HCT116 (cell line): ENCODE measurements around the gene KCNK10. TPM values are rescaled to one million over a fixed set of nuclear protein-coding genes. Genes with fewer than 3 reads are reported as not detected.
A peak's percentile ranks its signal among the peaks of the same experiment; 100 is the strongest.

Source experiments
- ATAC-seq: fragments of 200-7000 bp; cut with Tn5 transposase; 2 replicates; pipeline ENCODE4 v1.9.1; 2020; ENCODE audit warnings: mild to moderate bottlenecking, moderate library complexity
- BruUV-seq: library from RNA; stranded (reverse); fragments of 400-500 nt; replicated peaks from 2 replicates; lab custom pipeline; 2021; lab: Mats Ljungman, UMichigan
- CTCF ChIA-PET: fragments of 300-600 bp; sonication (Branson Sonifier 250); formaldehyde crosslinking; loops from one replicate; lab custom pipeline; 2021; ENCODE audit warnings: antibody characterized with exemption; lab: Charles Lee
- POLR2A ChIA-PET: fragments of 300-600, 350-600 bp; sonication (Branson Sonifier 250); formaldehyde crosslinking; loops from one replicate; lab custom pipeline; 2021; ENCODE audit warnings: antibody characterized with exemption; lab: Charles Lee
- RAD21 ChIA-PET, 2 experiments: fragments of 300-600 bp; sonication (Branson Sonifier 250); formaldehyde crosslinking; loops; one replicate each; lab custom pipeline; 2023; ENCODE audit warnings: low total read pairs in 2 of 2; ENCODE audit not compliant: uncharacterized antibody in 2 of 2, unreplicated experiment in 2 of 2, low non-redundant PET in 1 of 2; lab: Charles Lee
- DNase-seq: peaks from one replicate; pipeline ENCODE4 v3.0.0-alpha.2; 2010; ENCODE audit warnings: low read depth, low spot score
- H2AFZ ChIP-seq: fragments of 200-600 bp; shearing (Covaris generic), sonication (generic); 2 replicates; pipeline ENCODE4 v1.6.1; 2017; ENCODE audit warnings: low read depth, mixed run types, mixed read lengths, antibody characterized with exemption, low read length; ENCODE audit not compliant: poor library complexity, severe bottlenecking
- H3K27ac ChIP-seq: 2 replicates; pipeline ENCODE4 v1.5.1; 2012; ENCODE audit warnings: low read depth, low read length
- H3K27me3 ChIP-seq: fragments of 200-600 bp; sonication (generic); 2 replicates; pipeline ENCODE4 v1.6.1; 2016; ENCODE audit warnings: mixed run types, low read length, mixed read lengths; ENCODE audit not compliant: insufficient read depth
- H3K36me3 ChIP-seq, 2 experiments: fragments of 200-500 bp in 1 of 2; fragments of 200-600 bp in 1 of 2; sonication (Bioruptor generic) in 1 of 2; sonication (generic) in 1 of 2; 2 replicates each; pipeline versions ENCODE4 v1.5.1 to v1.6.1; 2014 to 2016; ENCODE audit warnings: low read length in 2 of 2, inconsistent platforms in 1 of 2, mixed read lengths in 1 of 2, mixed run types in 1 of 2; ENCODE audit not compliant: insufficient read depth in 2 of 2, control insufficient read depth in 1 of 2
- H3K4me1 ChIP-seq, 2 experiments: fragments of 200-600 bp in 1 of 2; sonication (generic) in 1 of 2; 2 replicates each; pipeline versions ENCODE4 v1.5.1 to v1.6.1; 2012 to 2017; ENCODE audit warnings: low read length in 2 of 2, inconsistent platforms in 1 of 2, mild to moderate bottlenecking in 1 of 2, mixed read lengths in 1 of 2, mixed run types in 1 of 2, moderate library complexity in 1 of 2; ENCODE audit not compliant: insufficient read depth in 2 of 2, control insufficient read depth in 1 of 2
- H3K4me2 ChIP-seq: fragments of 200-600 bp; sonication (generic); 2 replicates; pipeline ENCODE4 v1.6.1; 2017; ENCODE audit warnings: mixed run types, low read length, mixed read lengths
- H3K4me3 ChIP-seq, 2 experiments: fragments of 200-600 bp in 1 of 2; sonication (generic) in 1 of 2; replicated peaks in 1 of 2; 2 replicates each; pipeline ENCODE4 v1.5.1; 2011 to 2016; ENCODE audit warnings: low read length in 2 of 2, control low read depth in 1 of 2, low read depth in 1 of 2, mild to moderate bottlenecking in 1 of 2, mixed read lengths in 1 of 2, mixed run types in 1 of 2
- H3K79me2 ChIP-seq: fragments of 200-600 bp; sonication (generic); 2 replicates; pipeline ENCODE4 v1.6.1; 2017; ENCODE audit warnings: mild to moderate bottlenecking, mixed run types, low read length, moderate library complexity, mixed read lengths; ENCODE audit not compliant: insufficient read depth
- H3K9ac ChIP-seq: fragments of 200-600 bp; sonication (generic); 2 replicates; pipeline ENCODE4 v1.6.1; 2016; ENCODE audit warnings: low read length, mixed read lengths
- H3K9me2 ChIP-seq: fragments of 200-600 bp; sonication (generic), shearing (Covaris generic); 2 replicates; pipeline ENCODE4 v1.6.1; 2017; ENCODE audit warnings: mixed run types, mild to moderate bottlenecking, moderate library complexity; ENCODE audit not compliant: insufficient read depth
- H3K9me3 ChIP-seq, 2 experiments: fragments of 200-500 bp in 1 of 2; fragments of 200-600 bp in 1 of 2; sonication (Bioruptor generic) in 1 of 2; sonication (generic) in 1 of 2; 2 replicates each; pipeline ENCODE4 v1.6.1; 2014 to 2017; ENCODE audit warnings: low read length in 2 of 2, mixed read lengths in 2 of 2, inconsistent platforms in 1 of 2, low read depth in 1 of 2, mild to moderate bottlenecking in 1 of 2, mixed run types in 1 of 2, moderate library complexity in 1 of 2; ENCODE audit not compliant: control insufficient read depth in 1 of 2, insufficient read depth in 1 of 2
- H4K20me1 ChIP-seq: fragments of 200-600 bp; sonication (generic), shearing (Covaris generic); 2 replicates; pipeline ENCODE4 v1.6.1; 2017; ENCODE audit warnings: mixed run types, mild to moderate bottlenecking, moderate library complexity; ENCODE audit not compliant: insufficient read depth
- ATF3 ChIP-seq: IDR thresholded peaks from 2 replicates; pipeline ENCODE4 v1.6.1; 2012
- CEBPB ChIP-seq: IDR thresholded peaks from 2 replicates; pipeline ENCODE4 v1.6.1; 2012; ENCODE audit warnings: low read depth
- CTCF ChIP-seq, 3 experiments: fragments of 200-600 bp in 1 of 3; sonication (generic) in 1 of 3; IDR thresholded peaks in 2 of 3; conservative IDR thresholded peaks in 1 of 3; 2 replicates each; pipeline ENCODE4 v1.5.1; 2012 to 2017; ENCODE audit warnings: low read depth in 2 of 3, low read length in 2 of 3, antibody characterized with exemption in 1 of 3, borderline replicate concordance in 1 of 3, control low read depth in 1 of 3, mild to moderate bottlenecking in 1 of 3, mixed read lengths in 1 of 3, mixed run types in 1 of 3, moderate library complexity in 1 of 3; ENCODE audit not compliant: insufficient read depth in 1 of 3
- ELF1 ChIP-seq: IDR thresholded peaks from 2 replicates; pipeline ENCODE4 v1.6.1; 2012; ENCODE audit warnings: low read depth, borderline replicate concordance
- EZH2 ChIP-seq: fragments of 200-600 bp; sonication (generic); IDR thresholded peaks from 2 replicates; pipeline ENCODE4 v1.6.1; 2017; ENCODE audit warnings: antibody characterized with exemption, mixed run types
- EZH2phosphoT487 ChIP-seq: fragments of 200-600 bp; IDR thresholded peaks from 2 replicates; pipeline ENCODE4 v1.6.1; 2018; ENCODE audit warnings: antibody characterized with exemption, borderline replicate concordance
- FOSL1 ChIP-seq: IDR thresholded peaks from 2 replicates; pipeline ENCODE4 v1.6.1; 2012; ENCODE audit warnings: low read depth
- JUND ChIP-seq: IDR thresholded peaks from 2 replicates; pipeline ENCODE4 v1.6.1; 2012
- MAX ChIP-seq: IDR thresholded peaks from 2 replicates; pipeline ENCODE4 v1.6.1; 2012
- POLR2A ChIP-seq: IDR thresholded peaks from 2 replicates; pipeline ENCODE4 v1.7.0; 2011; ENCODE audit warnings: borderline replicate concordance; ENCODE audit not compliant: insufficient read depth, insufficient read length; ENCODE audit errors: extremely low read depth
- POLR2AphosphoS5 ChIP-seq: IDR thresholded peaks from 2 replicates; pipeline ENCODE4 v1.6.1; 2011; ENCODE audit warnings: mild to moderate bottlenecking, low read depth, low read length, moderate library complexity
- SIN3A ChIP-seq: IDR thresholded peaks from 2 replicates; pipeline ENCODE4 v1.6.1; 2012; ENCODE audit warnings: low read depth
- SP1 ChIP-seq: IDR thresholded peaks from 2 replicates; pipeline ENCODE4 v1.6.1; 2012; ENCODE audit warnings: low read depth
- SRF ChIP-seq: IDR thresholded peaks from 2 replicates; pipeline ENCODE4 v1.6.1; 2012; ENCODE audit warnings: low read depth
- TCF7L2 ChIP-seq: IDR thresholded peaks from 2 replicates; pipeline ENCODE4 v1.7.0; 2011; ENCODE audit warnings: borderline replicate concordance, inconsistent platforms; ENCODE audit not compliant: insufficient read depth, insufficient read length; ENCODE audit errors: extremely low read depth
- YY1 ChIP-seq: IDR thresholded peaks from 2 replicates; pipeline ENCODE4 v1.6.1; 2011; ENCODE audit warnings: low read length, low read depth, moderate library complexity, mild to moderate bottlenecking; ENCODE audit not compliant: insufficient replicate concordance; ENCODE audit errors: extremely low read depth
- ZBTB33 ChIP-seq: IDR thresholded peaks from 2 replicates; pipeline ENCODE4 v1.6.1; 2011; ENCODE audit warnings: mild to moderate bottlenecking, low read length, moderate library complexity; ENCODE audit not compliant: insufficient replicate concordance; ENCODE audit errors: extremely low read depth
- ZFX ChIP-seq: fragments of 450-650 bp; IDR thresholded peaks from 2 replicates; pipeline ENCODE4 v1.6.1; 2017
- intact Hi-C: fragments of 100-400 bp; cut with micrococcal nuclease; formaldehyde crosslinking; loops from 2 replicates; pipeline ENCODE4 v1.10.0; 2022
- total RNA-seq: library from RNA; stranded (reverse); gene quantifications from one replicate; pipeline ENCODE4 v1.2.1, GENCODE V29; 2021; ENCODE audit not compliant: unreplicated experiment

Gene KCNK10
- total RNA-seq, 1 experiment from 2014 or later: not detected

GRCh38 chr14:88289234-88289633 is 33.8 kb downstream of the KCNK10 start:
- H4K20me1 ChIP-seq: no peaks in the 10 kb centered on the region
- H3K9ac ChIP-seq: no peak overlapping the region
- ChIA-PET CTCF (no interaction called here), POLR2A (no interaction called here), RAD21 (no interaction called here)
- TF ChIP-seq POLR2A (no peak), MAX (no peak), FOSL1 (0 out of 2 replicates have a peak, but pooled peaks have one; percentile 2), CEBPB (no peak), SP1 (no peak)
- H3K9me2 ChIP-seq: no peaks in the 10 kb centered on the region
- no peaks in the 10 kb centered on the region for H3K4me1 ChIP-seq
- H3K4me3 ChIP-seq: no peak overlapping the region
- H3K36me3 ChIP-seq: no peaks in the 10 kb centered on the region
- DNase-seq (peak; percentile 1), ATAC-seq (no peak)
- H3K4me2 ChIP-seq: no peak overlapping the region
- H3K9me3 ChIP-seq: no peaks in the 10 kb centered on the region
- H3K79me2 ChIP-seq: no peaks in the 10 kb centered on the region
- intact Hi-C loops: no loop called here
- H2AFZ ChIP-seq: no peak overlapping the region
- no peaks in the 10 kb centered on the region for H3K27me3 ChIP-seq
- no TSS peak for BruUV-seq
- no peak overlapping the region for H3K27ac ChIP-seq

- Histone ChIP-seq H3K27ac (no peak overlapping the region), H3K4me3 (no peak overlapping the region)
Observed at GRCh38 chr14:88286309-88286708, 36.8 kb downstream of the KCNK10 start.

More at GRCh38 chr14:88286309-88286708, 36.8 kb downstream of the KCNK10 start:
- ChIA-PET CTCF (no interaction called here), POLR2A (no interaction called here), RAD21 (no interaction called here)
- no peak for ATAC-seq
- BruUV-seq: no TSS peak
- Histone ChIP-seq H4K20me1 (no peaks in the 10 kb centered on the region), H3K27me3 (no peaks in the 10 kb centered on the region), H2AFZ (no peak overlapping the region), H3K4me2 (no peak overlapping the region), H3K9ac (no peak overlapping the region), H3K36me3 (no peaks in the 10 kb centered on the region), H3K9me3 (no peaks in the 10 kb centered on the region), H3K9me2 (no peaks in the 10 kb centered on the region), H3K79me2 (no peaks in the 10 kb centered on the region), H3K4me1 (no peaks in the 10 kb centered on the region)
- no peak for DNase-seq
- TF ChIP-seq SRF: no peak
- TF ChIP-seq ZBTB33: no peak
- TF ChIP-seq SP1: no peak
- TF ChIP-seq ELF1: no peak
- no peak for TF ChIP-seq FOSL1
- no peak for TF ChIP-seq ATF3
- no peak for TF ChIP-seq YY1
- TF ChIP-seq EZH2: no peak
- no peak for TF ChIP-seq ZFX
- no peak for TF ChIP-seq POLR2A
- TF ChIP-seq POLR2AphosphoS5: no peak
- no peak for TF ChIP-seq JUND
- TF ChIP-seq TCF7L2: no peak
- no peak for TF ChIP-seq SIN3A
- TF ChIP-seq CEBPB: no peak
- no peak for TF ChIP-seq EZH2phosphoT487
- TF ChIP-seq CTCF (IDR thresholded peaks at IDR 0.05 in 2 of 3, conservative IDR thresholded peaks at IDR 0.05 in 1 of 3; ENCODE audit: borderline replicate concordance in 1 of 3, insufficient read depth in 1 of 3, low read depth in 2 of 3, low read length in 2 of 3): no peak
- intact Hi-C loops: no loop called here
